ENCODE data around the gene IGSF22. TPM values are rescaled to one million over a fixed set of nuclear protein-coding genes. Genes with fewer than 3 reads are reported as not detected.
"Not testable (repeated sequence)": the region's sequence is repeated elsewhere in the genome, so short reads cannot be mapped to it uniquely, and the experiment has no call there.

The IGSF22 gene
- total RNA-seq, 2 experiments from 2014 or later = 4.0 to 5.0 TPM

DNA sequence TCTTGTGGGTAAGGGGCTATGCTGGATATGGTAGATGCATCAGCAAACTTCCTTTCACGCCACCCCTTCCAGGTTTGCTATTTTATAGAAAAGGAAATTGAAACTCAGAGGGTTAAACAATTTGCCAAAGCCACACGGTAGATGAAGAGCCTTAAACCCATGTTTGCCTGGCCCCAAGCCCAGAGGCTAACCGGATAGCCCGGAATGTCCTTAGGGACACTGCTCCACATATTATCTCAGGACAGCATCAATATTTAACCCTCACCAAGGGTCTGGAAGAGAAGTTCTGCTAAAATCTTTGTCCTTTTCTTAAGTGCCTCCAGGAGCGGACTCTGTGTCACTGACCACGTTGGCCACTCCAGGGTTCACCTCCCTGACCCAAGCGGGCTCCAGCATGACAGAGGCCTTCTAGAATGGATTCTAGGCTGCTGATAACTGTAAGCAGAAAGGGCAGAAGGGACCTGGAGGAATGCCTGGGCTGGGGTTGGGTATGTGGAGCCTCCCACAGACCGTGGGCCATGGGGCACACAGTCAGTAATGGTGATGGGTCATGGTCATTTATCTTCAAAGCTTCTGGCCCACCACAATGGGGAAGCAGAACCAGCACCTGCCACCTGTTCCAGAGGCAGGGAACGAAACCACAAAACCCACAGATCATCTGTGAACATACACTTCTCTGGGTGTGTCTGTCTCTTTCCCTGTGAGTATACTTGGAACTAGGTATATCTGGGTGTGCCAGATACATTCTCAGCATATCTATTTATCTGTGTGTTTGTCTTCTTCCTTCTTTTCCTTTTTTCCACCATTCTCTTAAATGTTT lies 32.8 kb downstream of the IGSF22 start:
- Histone ChIP-seq H3K27ac (ENCODE audit: low read depth in 1 of 2, low read length in 2 of 2) (no peak overlapping the region), H3K9me3 (ENCODE audit: control insufficient read depth in 1 of 2, insufficient read depth in 1 of 2, low read length in 2 of 2) (no peaks in the 10 kb centered on the region), H3K27me3 (ENCODE audit: control insufficient read depth in 1 of 2, insufficient read depth in 2 of 2, low read length in 2 of 2) (no peaks in the 10 kb centered on the region), H3K36me3 (ENCODE audit: insufficient read depth, low read length) (no peaks in the 10 kb centered on the region), H3K4me1 (ENCODE audit: insufficient read depth, low read length) (peaks cover 6% of the 10 kb centered on the region), H3K4me3 (ENCODE audit: low read length) (no peak overlapping the region)
- Mint-ChIP-seq H3K36me3 (ENCODE audit: low read depth) (no peaks in the 10 kb centered on the region), H3K9me3 (no peaks in the 10 kb centered on the region), H3K27ac (no peak overlapping the region), H3K4me3 (no peak overlapping the region), H3K27me3 (no peaks in the 10 kb centered on the region), H3K4me1 (ENCODE audit: low read depth) (peaks cover 3% of the 10 kb centered on the region)
- CTCF ChIA-PET = interaction anchor here (1.1 kb wide), 1 partner anchor 34 kb away, joined by 3 read pairs; no protein-coding TSS in a partner anchor
- ATAC-seq (ENCODE audit: poor library complexity) = no peak
- TF ChIP-seq, protein P1, sequence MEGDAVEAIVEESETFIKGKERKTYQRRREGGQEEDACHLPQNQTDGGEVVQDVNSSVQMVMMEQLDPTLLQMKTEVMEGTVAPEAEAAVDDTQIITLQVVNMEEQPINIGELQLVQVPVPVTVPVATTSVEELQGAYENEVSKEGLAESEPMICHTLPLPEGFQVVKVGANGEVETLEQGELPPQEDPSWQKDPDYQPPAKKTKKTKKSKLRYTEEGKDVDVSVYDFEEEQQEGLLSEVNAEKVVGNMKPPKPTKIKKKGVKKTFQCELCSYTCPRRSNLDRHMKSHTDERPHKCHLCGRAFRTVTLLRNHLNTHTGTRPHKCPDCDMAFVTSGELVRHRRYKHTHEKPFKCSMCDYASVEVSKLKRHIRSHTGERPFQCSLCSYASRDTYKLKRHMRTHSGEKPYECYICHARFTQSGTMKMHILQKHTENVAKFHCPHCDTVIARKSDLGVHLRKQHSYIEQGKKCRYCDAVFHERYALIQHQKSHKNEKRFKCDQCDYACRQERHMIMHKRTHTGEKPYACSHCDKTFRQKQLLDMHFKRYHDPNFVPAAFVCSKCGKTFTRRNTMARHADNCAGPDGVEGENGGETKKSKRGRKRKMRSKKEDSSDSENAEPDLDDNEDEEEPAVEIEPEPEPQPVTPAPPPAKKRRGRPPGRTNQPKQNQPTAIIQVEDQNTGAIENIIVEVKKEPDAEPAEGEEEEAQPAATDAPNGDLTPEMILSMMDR (IDR thresholded peaks at IDR 0.05) = no peak
- POLR2A ChIA-PET = no interaction called here
- intact Hi-C loops (cut with DNase I, micrococcal nuclease) = no loop called here
- no peak for DNase-seq

DNA sequence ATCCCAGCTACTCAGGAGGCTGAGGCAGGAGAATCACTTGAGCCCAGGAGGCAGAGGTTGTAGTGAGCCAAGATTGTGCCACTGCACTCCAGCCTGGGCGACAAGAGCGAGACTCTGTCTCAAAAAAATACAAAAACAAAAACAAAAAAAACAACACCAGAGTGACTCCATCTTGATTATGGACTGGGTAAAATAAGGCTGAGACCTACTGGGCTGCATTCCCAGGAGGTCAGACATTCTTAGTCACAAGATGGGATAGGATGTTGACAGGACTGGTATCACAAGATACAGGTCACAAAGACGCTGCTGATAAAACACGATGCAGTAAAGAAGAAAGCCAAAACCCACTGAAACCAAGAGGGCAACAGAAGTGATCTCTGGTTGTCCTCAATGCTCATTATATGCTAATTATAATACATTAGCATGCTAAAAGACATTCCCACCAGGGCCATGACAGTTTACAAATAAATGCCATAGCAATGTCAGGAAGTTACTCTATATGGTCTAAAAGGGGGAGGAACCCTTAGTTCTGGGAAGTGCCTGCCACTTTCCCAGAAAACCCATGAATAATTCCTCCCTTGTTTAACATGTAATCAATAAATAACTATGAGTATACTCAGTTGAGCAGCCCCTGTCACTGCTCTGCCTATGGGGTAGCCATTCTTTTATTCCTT lies 34.4 kb downstream of the IGSF22 start:
- DNase-seq; H3K36me3 Mint-ChIP-seq (ENCODE audit: low read depth); H3K4me1 Mint-ChIP-seq (ENCODE audit: low read depth); H3K9me3 Mint-ChIP-seq; H3K36me3 ChIP-seq (ENCODE audit: insufficient read depth, low read length); H3K27me3 ChIP-seq (ENCODE audit: control insufficient read depth in 1 of 2, insufficient read depth in 2 of 2, low read length in 2 of 2); H3K27me3 Mint-ChIP-seq; H3K4me1 ChIP-seq (ENCODE audit: insufficient read depth, low read length); H3K27ac ChIP-seq (ENCODE audit: low read depth in 1 of 2, low read length in 2 of 2); intact Hi-C loops (cut with DNase I, micrococcal nuclease); CTCF ChIA-PET; POLR2A ChIA-PET; ATAC-seq (ENCODE audit: poor library complexity); H3K27ac Mint-ChIP-seq; H3K4me3 Mint-ChIP-seq; H3K9me3 ChIP-seq (ENCODE audit: control insufficient read depth in 1 of 2, insufficient read depth in 1 of 2, low read length in 2 of 2); H3K4me3 ChIP-seq (ENCODE audit: low read length): not testable (repeated sequence)

DNA sequence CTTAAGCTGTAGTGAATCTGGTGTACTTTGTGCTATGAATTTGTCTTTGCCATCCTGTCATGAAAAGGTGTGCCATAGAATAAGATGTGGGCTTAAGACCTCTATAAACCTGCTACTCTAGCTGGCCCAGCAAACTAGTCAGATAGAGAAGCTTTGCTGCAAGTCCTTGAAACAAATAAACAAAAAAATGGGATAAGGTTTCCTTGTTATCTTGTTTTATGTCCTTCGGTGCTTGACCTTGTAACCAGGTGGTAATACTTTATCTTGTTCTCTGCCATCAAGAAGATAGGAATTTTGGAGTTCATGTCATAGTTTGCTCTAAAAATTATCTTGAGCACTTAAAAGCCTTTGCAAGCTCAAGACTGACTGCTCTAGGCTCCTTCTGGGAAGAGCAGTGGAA lies 41.7 kb downstream of the IGSF22 start:
- Mint-ChIP-seq H3K9me3 (no peaks in the 10 kb centered on the region), H3K27me3 (no peaks in the 10 kb centered on the region), H3K27ac (no peak overlapping the region), H3K36me3 (ENCODE audit: low read depth) (no peaks in the 10 kb centered on the region), H3K4me3 (no peak overlapping the region), H3K4me1 (ENCODE audit: low read depth) (peaks cover 5% of the 10 kb centered on the region)
- Histone ChIP-seq H3K4me3 (ENCODE audit: low read length) (no peak overlapping the region), H3K36me3 (ENCODE audit: insufficient read depth, low read length) (no peaks in the 10 kb centered on the region), H3K4me1 (ENCODE audit: insufficient read depth, low read length) (no peaks in the 10 kb centered on the region), H3K27me3 (ENCODE audit: control insufficient read depth in 1 of 2, insufficient read depth in 2 of 2, low read length in 2 of 2) (no peaks in the 10 kb centered on the region), H3K9me3 (ENCODE audit: control insufficient read depth in 1 of 2, insufficient read depth in 1 of 2, low read length in 2 of 2) (no peaks in the 10 kb centered on the region), H3K27ac (ENCODE audit: low read depth in 1 of 2, low read length in 2 of 2) (no peak overlapping the region)
- TF ChIP-seq, protein P1 (IDR thresholded peaks at IDR 0.05) = no peak
- DNase-seq (no peak), ATAC-seq (ENCODE audit: poor library complexity) (no peak)
- intact Hi-C loops (cut with DNase I, micrococcal nuclease) = no loop called here
- ChIA-PET POLR2A (no interaction called here), CTCF (no interaction called here)
